IMR-90 (cell line): ENCODE results near the gene DNAJC17. TPM values are rescaled to one million over a fixed set of nuclear protein-coding genes. Genes with fewer than 3 reads are reported as not detected.

Experiments
- ATAC-seq: fragments of 200-7000 bp; cut with Tn5 transposase; 2 replicates; pipeline ENCODE4 v1.9.1; 2020; ENCODE audit warnings: low read depth, mild to moderate bottlenecking, moderate library complexity
- BruUV-seq: library from RNA; stranded (reverse); fragments of 400-500 nt; replicated peaks from 2 replicates; lab custom pipeline; 2021; lab: Mats Ljungman, UMichigan
- CTCF ChIA-PET: fragments of 300-600 bp; formaldehyde crosslinking; extraction: SDS; loops from one replicate; lab custom pipeline; 2021; ENCODE audit warnings: antibody characterized with exemption; lab: Yijun Ruan, JAX
- POLR2A ChIA-PET: fragments of 300-600 bp; sonication (Branson Sonifier 250); formaldehyde crosslinking; loops from one replicate; lab custom pipeline; 2022; ENCODE audit warnings: antibody characterized with exemption; ENCODE audit not compliant: unreplicated experiment; lab: Charles Lee
- DNase-seq: peaks from one replicate; pipeline ENCODE4 v3.0.0; 2013
- H2AFZ ChIP-seq: replicated peaks from 2 replicates; pipeline ENCODE3; 2013; ENCODE audit warnings: low read length, mild to moderate bottlenecking; ENCODE audit not compliant: poor library complexity
- H2AK5ac ChIP-seq: 2 replicates; pipeline ENCODE4 v1.6.1; 2013; ENCODE audit warnings: low read depth, low read length, inconsistent platforms
- H2AK9ac ChIP-seq: replicated peaks from 2 replicates; pipeline ENCODE3; 2013; ENCODE audit warnings: mild to moderate bottlenecking, low read depth, low read length, moderate library complexity; ENCODE audit not compliant: poor library complexity
- H2BK120ac ChIP-seq: 2 replicates; pipeline ENCODE4 v1.6.1; 2013; ENCODE audit warnings: low read depth, low read length, inconsistent platforms
- H2BK15ac ChIP-seq: 3 replicates; pipeline ENCODE4 v1.6.1; 2013; ENCODE audit warnings: low read depth, low read length, inconsistent platforms
- H2BK20ac ChIP-seq: 2 replicates; pipeline ENCODE4 v1.6.1; 2013; ENCODE audit warnings: low read depth, mild to moderate bottlenecking, inconsistent platforms, low read length, moderate library complexity
- H2BK5ac ChIP-seq: 2 replicates; pipeline ENCODE4 v1.6.1; 2013; ENCODE audit warnings: mild to moderate bottlenecking, low read depth, low read length, inconsistent platforms; ENCODE audit not compliant: poor library complexity, severe bottlenecking
- H3K14ac ChIP-seq: replicated peaks from 2 replicates; pipeline ENCODE4 v1.6.1; 2013; ENCODE audit warnings: low read depth, low read length, inconsistent platforms
- H3K18ac ChIP-seq: 2 replicates; pipeline ENCODE4 v1.6.1; 2013; ENCODE audit warnings: low read depth, low read length, control low read depth
- H3K23ac ChIP-seq: 2 replicates; pipeline ENCODE4 v1.6.1; 2013; ENCODE audit warnings: low read depth, low read length, inconsistent platforms
- H3K27ac ChIP-seq: 2 replicates; pipeline ENCODE4 v1.5.1; 2013; ENCODE audit warnings: mild to moderate bottlenecking, control low read depth, low read length; ENCODE audit not compliant: insufficient read depth
- H3K27me3 ChIP-seq: 2 replicates; pipeline ENCODE4 v1.6.1; 2013; ENCODE audit warnings: low read length; ENCODE audit not compliant: control insufficient read depth, insufficient read depth
- H3K36me3 ChIP-seq: 2 replicates; pipeline ENCODE4 v1.6.1; 2013; ENCODE audit warnings: low read length, mixed read lengths; ENCODE audit not compliant: control insufficient read depth, insufficient read depth
- H3K4ac ChIP-seq: 2 replicates; pipeline ENCODE4 v1.6.1; 2013; ENCODE audit warnings: low read depth, low read length, inconsistent platforms
- H3K4me1 ChIP-seq: 2 replicates; pipeline ENCODE4 v1.6.1; 2013; ENCODE audit warnings: low read length, mixed read lengths; ENCODE audit not compliant: control insufficient read depth, insufficient read depth
- H3K4me2 ChIP-seq: 2 replicates; pipeline ENCODE4 v1.6.1; 2013; ENCODE audit warnings: low read depth, mild to moderate bottlenecking, control low read depth, low read length, moderate library complexity
- H3K4me3 ChIP-seq: 2 replicates; pipeline ENCODE4 v1.5.1; 2013; ENCODE audit warnings: low read depth, mild to moderate bottlenecking, control low read depth, low read length, moderate library complexity; ENCODE audit not compliant: insufficient read depth
- H3K56ac ChIP-seq: 2 replicates; pipeline ENCODE4 v1.6.1; 2013; ENCODE audit warnings: low read length, inconsistent platforms; ENCODE audit not compliant: insufficient read depth; ENCODE audit errors: extremely low read depth
- H3K79me1 ChIP-seq, 2 experiments: 2 replicates each; pipeline ENCODE4 v1.6.1; 2013; ENCODE audit warnings: low read length in 2 of 2, inconsistent platforms in 1 of 2, low read depth in 1 of 2
- H3K9ac ChIP-seq: 2 replicates; pipeline ENCODE4 v1.6.1; 2013; ENCODE audit warnings: low read depth, low read length, control low read depth
- H3K9me1 ChIP-seq: 2 replicates; pipeline ENCODE4 v1.6.1; 2013; ENCODE audit warnings: low read length, inconsistent platforms; ENCODE audit not compliant: insufficient read depth
- H3K9me3 ChIP-seq: 2 replicates; pipeline ENCODE4 v1.6.1; 2013; ENCODE audit warnings: low read length; ENCODE audit not compliant: control insufficient read depth, insufficient read depth
- H4K20me1 ChIP-seq: 2 replicates; pipeline ENCODE4 v1.6.1; 2013; ENCODE audit warnings: low read length, inconsistent platforms; ENCODE audit not compliant: insufficient read depth
- H4K5ac ChIP-seq: 2 replicates; pipeline ENCODE4 v1.6.1; 2013; ENCODE audit warnings: mild to moderate bottlenecking, low read depth, low read length, control low read depth
- H4K8ac ChIP-seq, 2 experiments: 2 replicates each; pipeline ENCODE4 v1.6.1; 2013; ENCODE audit warnings: low read depth in 2 of 2, low read length in 2 of 2, control low read depth in 1 of 2, inconsistent platforms in 1 of 2
- H4K91ac ChIP-seq: 2 replicates; pipeline ENCODE4 v1.6.1; 2013; ENCODE audit warnings: low read depth, low read length, inconsistent platforms; ENCODE audit not compliant: insufficient read depth
- BHLHE40 ChIP-seq: fragments of 150-350 bp; IDR thresholded peaks from 2 replicates; pipeline ENCODE4 v1.6.1; 2016; ENCODE audit warnings: mild to moderate bottlenecking, low read depth, low read length
- CHD1 ChIP-seq: IDR thresholded peaks from 2 replicates; pipeline ENCODE4 v1.6.1; 2012; ENCODE audit warnings: low read depth, low read length, improper control_type of control experiment
- CTCF ChIP-seq: conservative IDR thresholded peaks from 2 replicates; pipeline ENCODE4 v1.5.1; 2012; ENCODE audit warnings: mild to moderate bottlenecking, low read depth, low read length, improper control_type of control experiment
- ELK1 ChIP-seq: fragments of 150-350 bp; IDR thresholded peaks from 2 replicates; pipeline ENCODE4 v1.6.1; 2016; ENCODE audit warnings: low read depth, mild to moderate bottlenecking, low read length, moderate library complexity, borderline replicate concordance
- FOS ChIP-seq: fragments of 150-350 bp; IDR thresholded peaks from 2 replicates; pipeline ENCODE4 v1.6.1; 2016; ENCODE audit warnings: low read depth, low read length
- MAZ ChIP-seq: IDR thresholded peaks from 2 replicates; pipeline ENCODE4 v1.6.1; 2012; ENCODE audit warnings: low read depth, mild to moderate bottlenecking, low read length, improper control_type of control experiment, moderate library complexity, borderline replicate concordance
- POLR2A ChIP-seq: IDR thresholded peaks from 2 replicates; pipeline ENCODE4 v1.6.1; 2012; ENCODE audit warnings: mild to moderate bottlenecking, low read depth, low read length
- RCOR1 ChIP-seq: IDR thresholded peaks from 2 replicates; pipeline ENCODE4 v1.6.1; 2012; ENCODE audit warnings: mild to moderate bottlenecking, low read length, improper control_type of control experiment; ENCODE audit not compliant: insufficient replicate concordance
- SMC3 ChIP-seq: fragments of 150-350 bp; IDR thresholded peaks from 2 replicates; pipeline ENCODE4 v1.6.1; 2016; ENCODE audit warnings: low read depth, mild to moderate bottlenecking, antibody characterized with exemption, low read length, moderate library complexity
- USF2 ChIP-seq: fragments of 150-350 bp; IDR thresholded peaks from 2 replicates; pipeline ENCODE4 v1.6.1; 2017; ENCODE audit warnings: mild to moderate bottlenecking, antibody characterized with exemption, low read length, low read depth
- WGBS, 2 experiments: methylation state at CpG; one replicate each; pipeline versions ENCODE4 v1.1.5 to v1.1.7; 2013; ENCODE audit warnings: missing lambda C conversion rate in 2 of 2; ENCODE audit not compliant: insufficient read length in 1 of 2; ENCODE audit errors: extremely low coverage in 2 of 2; 5-methylcytosine and 5-hydroxymethylcytosine counted together
- dilution Hi-C: fragments of 300-500 bp; cut with HindIII; formaldehyde crosslinking; loops from one replicate; pipeline ENCODE4 v1.14.3; 2018; ENCODE audit warnings: low sequenced_read_pairs; ENCODE audit not compliant: unreplicated experiment
- in situ Hi-C: fragments of 300-500 bp; cut with MboI; formaldehyde crosslinking; loops from 3 replicates; pipeline ENCODE4 v1.14.3; 2019; ENCODE audit warnings: low sequenced_read_pairs, inconsistent platforms, mixed read lengths
- intact Hi-C: fragments of 100-400 bp; cut with micrococcal nuclease; formaldehyde crosslinking; loops from 2 replicates; pipeline ENCODE4 v1.10.0; 2022
- polyA plus RNA-seq, 3 experiments: library from polyadenylated mRNA; depleted of rRNA; stranded (reverse); fragments of >200 nt; gene quantifications; 2 replicates each; pipeline ENCODE4 v1.2.3, GENCODE V29; 2012; ENCODE audit warnings: low replicate concordance in 1 of 3
- total RNA-seq: library from RNA; depleted of rRNA; stranded (reverse); fragments of >200 nt; gene quantifications from 2 replicates; pipeline ENCODE4 v1.2.3, GENCODE V29; 2012

DNAJC17 gene
- total and polyA plus RNA-seq, 2 of the 4 experiments (the other 2 are of a cell fraction): 58.6 to 107 TPM

DNA sequence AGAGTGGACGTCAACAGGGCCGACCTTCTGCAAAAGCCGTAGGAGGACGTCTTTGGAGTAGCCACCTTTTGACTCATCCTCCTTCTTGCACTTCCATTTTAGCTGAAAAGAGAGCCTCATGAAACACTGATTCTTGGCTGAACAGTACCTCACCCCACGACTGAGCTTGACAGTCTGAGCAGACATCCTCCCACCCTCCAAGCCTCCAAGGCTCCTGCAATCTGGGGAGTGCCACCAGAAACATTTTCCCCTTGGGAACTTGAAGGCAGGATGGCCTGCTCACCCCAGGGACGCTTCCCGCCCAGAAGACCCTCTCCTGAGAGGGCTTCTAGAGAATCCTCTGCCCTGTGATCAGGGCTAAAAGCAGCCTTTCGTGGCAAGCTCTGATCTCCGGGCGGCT is 32.3 kb downstream of the DNAJC17 start:
- 94% methylated on average over 3 of the region's 10 CpGs; no CpG with 5 or more reads in 1 of the 2 experiments for WGBS, 2 experiments
- H3K14ac ChIP-seq: no peak overlapping the region
- no peak overlapping the region for H3K4me3 ChIP-seq
- H3K9me1 ChIP-seq: no peaks in the 10 kb centered on the region
- no peak overlapping the region for H2AK5ac ChIP-seq
- H4K20me1 ChIP-seq: peaks cover 3% of the 10 kb centered on the region; the same call in 1 of the 2 replicates
- no peak overlapping the region for H2BK5ac ChIP-seq
- H2AK9ac ChIP-seq: no peak overlapping the region
- no peak overlapping the region for H3K4ac ChIP-seq
- no peaks in the 10 kb centered on the region for H3K27me3 ChIP-seq
- H3K9me3 ChIP-seq: no peaks in the 10 kb centered on the region
- dilution Hi-C loops: no loop called here
- no peak overlapping the region for H3K18ac ChIP-seq
- BruUV-seq: no TSS peak
- H2BK120ac ChIP-seq: no peak overlapping the region
- no peak overlapping the region for H3K56ac ChIP-seq
- H3K79me1 ChIP-seq: peaks cover 0 to 2% of the 10 kb centered on the region in 2 experiments; a peak in 1 of 4 replicates
- intact Hi-C loops: no loop called here
- POLR2A ChIA-PET: no interaction called here
- peaks cover 66% of the 10 kb centered on the region for H3K36me3 ChIP-seq
- no peak for TF ChIP-seq CTCF
- TF ChIP-seq MAZ: no peak
- TF ChIP-seq CHD1: no peak
- TF ChIP-seq POLR2A: no peak
- no peak for TF ChIP-seq BHLHE40
- no peak for TF ChIP-seq FOS
- no peak for TF ChIP-seq USF2
- no peak for TF ChIP-seq ELK1
- no peak for TF ChIP-seq SMC3
- TF ChIP-seq RCOR1: no peak
- H3K27ac ChIP-seq: no peak overlapping the region
- no peak overlapping the region for H4K8ac ChIP-seq
- no peak overlapping the region for H4K5ac ChIP-seq
- H2AFZ ChIP-seq: no peak overlapping the region
- H3K4me1 ChIP-seq: no peaks in the 10 kb centered on the region
- H3K9ac ChIP-seq: no peak overlapping the region
- no peak overlapping the region for H2BK20ac ChIP-seq
- no peak overlapping the region for H4K91ac ChIP-seq
- H3K4me2 ChIP-seq: no peak overlapping the region
- CTCF ChIA-PET: no interaction called here
- in situ Hi-C loops: no loop called here
- no peak overlapping the region for H3K23ac ChIP-seq
- ATAC-seq: no peak
- no peak overlapping the region for H2BK15ac ChIP-seq
- no peak for DNase-seq
